ENCODE data around the gene CITED2. TPM values are rescaled to one million over a fixed set of nuclear protein-coding genes. Genes with fewer than 3 reads are reported as not detected.

Gene CITED2
- total RNA-seq, 1 donor = 223 TPM

DNA sequence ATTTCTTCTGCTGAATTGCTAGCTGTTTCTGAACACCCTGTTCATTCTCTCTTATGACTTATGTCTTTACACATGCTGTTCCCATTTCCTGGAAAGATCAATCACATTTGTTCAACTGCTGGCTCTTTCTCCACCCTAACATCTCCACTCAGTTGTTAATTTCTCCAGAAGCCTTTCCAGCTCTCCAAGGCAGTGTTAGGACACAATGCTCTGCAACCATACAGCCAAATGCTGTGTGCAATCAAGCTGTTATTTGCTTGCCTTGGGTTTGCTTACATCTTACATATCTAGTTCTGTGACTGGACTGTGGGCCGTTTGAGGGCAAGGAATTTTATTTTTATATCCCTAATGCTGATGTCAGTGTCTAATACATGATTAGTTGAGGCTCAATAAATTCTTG lies 24.2 kb upstream of the CITED2 start:
- H2AFZ ChIP-seq (ENCODE audit: low read length) = peak overlapping the region; percentile 63
- TF ChIP-seq, protein P1, sequence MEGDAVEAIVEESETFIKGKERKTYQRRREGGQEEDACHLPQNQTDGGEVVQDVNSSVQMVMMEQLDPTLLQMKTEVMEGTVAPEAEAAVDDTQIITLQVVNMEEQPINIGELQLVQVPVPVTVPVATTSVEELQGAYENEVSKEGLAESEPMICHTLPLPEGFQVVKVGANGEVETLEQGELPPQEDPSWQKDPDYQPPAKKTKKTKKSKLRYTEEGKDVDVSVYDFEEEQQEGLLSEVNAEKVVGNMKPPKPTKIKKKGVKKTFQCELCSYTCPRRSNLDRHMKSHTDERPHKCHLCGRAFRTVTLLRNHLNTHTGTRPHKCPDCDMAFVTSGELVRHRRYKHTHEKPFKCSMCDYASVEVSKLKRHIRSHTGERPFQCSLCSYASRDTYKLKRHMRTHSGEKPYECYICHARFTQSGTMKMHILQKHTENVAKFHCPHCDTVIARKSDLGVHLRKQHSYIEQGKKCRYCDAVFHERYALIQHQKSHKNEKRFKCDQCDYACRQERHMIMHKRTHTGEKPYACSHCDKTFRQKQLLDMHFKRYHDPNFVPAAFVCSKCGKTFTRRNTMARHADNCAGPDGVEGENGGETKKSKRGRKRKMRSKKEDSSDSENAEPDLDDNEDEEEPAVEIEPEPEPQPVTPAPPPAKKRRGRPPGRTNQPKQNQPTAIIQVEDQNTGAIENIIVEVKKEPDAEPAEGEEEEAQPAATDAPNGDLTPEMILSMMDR (IDR thresholded peaks at IDR 0.05; ENCODE audit: extremely low read depth, low read depth, low read length) = no peak
- peaks cover 13% of the 10 kb centered on the region for H3K4me1 ChIP-seq (ENCODE audit: insufficient read depth, low read length)
- no peak overlapping the region for H3K4me3 ChIP-seq (ENCODE audit: insufficient read depth, low read length)
- no peaks in the 10 kb centered on the region for H3K9me3 ChIP-seq (ENCODE audit: low read depth, low read length)
- H4K20me1 ChIP-seq (ENCODE audit: insufficient read depth, low read length) = no peaks in the 10 kb centered on the region
- no peak for DNase-seq (ENCODE audit: insufficient read length, low spot score, missing footprints)
- H3K27me3 ChIP-seq (ENCODE audit: insufficient read depth, low read length) = no peaks in the 10 kb centered on the region
- no peak overlapping the region for H3K4me2 ChIP-seq (ENCODE audit: insufficient read depth, low read length)
- H3K79me2 ChIP-seq (ENCODE audit: insufficient read depth, low read length) = no peaks in the 10 kb centered on the region
- no peak overlapping the region for H3K27ac ChIP-seq (ENCODE audit: low read depth, low read length)
- no peaks in the 10 kb centered on the region for H3K36me3 ChIP-seq (ENCODE audit: insufficient read depth, low read length)

DNA sequence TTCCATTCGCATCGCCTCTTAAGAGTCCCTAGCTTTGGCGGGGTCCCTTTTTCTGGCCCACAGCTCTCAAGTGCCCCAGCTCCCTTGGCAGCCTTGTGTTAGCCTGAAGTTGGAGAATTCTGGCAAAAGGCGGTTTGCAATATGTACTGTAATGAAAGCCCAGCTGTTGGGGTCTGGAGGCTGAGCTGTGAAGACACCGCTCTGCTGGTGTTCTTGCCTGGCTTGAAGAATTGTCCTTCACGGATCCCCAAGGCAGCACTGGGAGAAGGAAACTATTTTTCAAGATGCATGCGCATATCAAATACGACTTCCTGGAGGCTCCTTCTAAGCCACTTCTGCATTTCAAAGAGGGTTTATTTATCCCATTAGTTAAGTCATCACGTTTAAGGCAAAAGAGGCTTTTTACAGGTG lies 21.4 kb upstream of the CITED2 start:
- no peak for DNase-seq (ENCODE audit: insufficient read length, low spot score, missing footprints)
- H3K4me3 ChIP-seq (ENCODE audit: insufficient read depth, low read length) = no peak overlapping the region
- no peak overlapping the region for H3K27ac ChIP-seq (ENCODE audit: low read depth, low read length)
- H4K20me1 ChIP-seq (ENCODE audit: insufficient read depth, low read length) = no peaks in the 10 kb centered on the region
- no peak overlapping the region for H3K4me2 ChIP-seq (ENCODE audit: insufficient read depth, low read length)
- H3K27me3 ChIP-seq (ENCODE audit: insufficient read depth, low read length) = no peaks in the 10 kb centered on the region
- no peaks in the 10 kb centered on the region for H3K79me2 ChIP-seq (ENCODE audit: insufficient read depth, low read length)
- no peaks in the 10 kb centered on the region for H3K36me3 ChIP-seq (ENCODE audit: insufficient read depth, low read length)
- peaks cover 8% of the 10 kb centered on the region for H3K4me1 ChIP-seq (ENCODE audit: insufficient read depth, low read length)
- H2AFZ ChIP-seq (ENCODE audit: low read length) = peak overlapping the region; percentile 31
- TF ChIP-seq, protein P1 (IDR thresholded peaks at IDR 0.05; ENCODE audit: extremely low read depth, low read depth, low read length) = no peak
- H3K9me3 ChIP-seq (ENCODE audit: low read depth, low read length) = no peaks in the 10 kb centered on the region

DNA sequence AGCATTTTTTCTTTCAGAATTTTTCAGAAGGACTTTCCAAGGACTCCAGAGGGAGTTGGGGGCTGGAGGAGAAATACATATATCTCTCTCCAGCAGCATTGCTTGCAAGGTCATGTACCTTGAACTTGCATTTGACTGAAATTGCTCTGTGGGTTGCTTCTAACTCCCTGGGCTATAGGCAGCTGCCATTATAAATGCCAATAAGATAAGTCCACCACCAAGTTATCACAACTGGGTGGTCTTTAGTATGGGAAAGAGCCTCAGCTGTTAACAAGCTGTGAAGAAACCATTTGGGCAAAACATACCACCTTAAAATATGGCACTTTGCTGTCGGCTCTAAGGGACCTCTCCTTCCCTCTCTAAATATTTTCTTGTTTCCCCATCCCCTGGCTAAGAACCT lies 20.9 kb upstream of the CITED2 start:
- Histone ChIP-seq H4K20me1 (ENCODE audit: insufficient read depth, low read length) (no peaks in the 10 kb centered on the region), H3K36me3 (ENCODE audit: insufficient read depth, low read length) (no peaks in the 10 kb centered on the region), H3K79me2 (ENCODE audit: insufficient read depth, low read length) (no peaks in the 10 kb centered on the region), H2AFZ (ENCODE audit: low read length) (no peak overlapping the region), H3K4me2 (ENCODE audit: insufficient read depth, low read length) (no peak overlapping the region), H3K27ac (ENCODE audit: low read depth, low read length) (no peak overlapping the region), H3K9me3 (ENCODE audit: low read depth, low read length) (no peaks in the 10 kb centered on the region), H3K4me3 (ENCODE audit: insufficient read depth, low read length) (no peak overlapping the region), H3K27me3 (ENCODE audit: insufficient read depth, low read length) (no peaks in the 10 kb centered on the region), H3K4me1 (ENCODE audit: insufficient read depth, low read length) (peaks cover 8% of the 10 kb centered on the region)
- TF ChIP-seq, protein P1 (IDR thresholded peaks at IDR 0.05; ENCODE audit: extremely low read depth, low read depth, low read length) = no peak
- DNase-seq (ENCODE audit: insufficient read length, low spot score, missing footprints) = no peak

DNA sequence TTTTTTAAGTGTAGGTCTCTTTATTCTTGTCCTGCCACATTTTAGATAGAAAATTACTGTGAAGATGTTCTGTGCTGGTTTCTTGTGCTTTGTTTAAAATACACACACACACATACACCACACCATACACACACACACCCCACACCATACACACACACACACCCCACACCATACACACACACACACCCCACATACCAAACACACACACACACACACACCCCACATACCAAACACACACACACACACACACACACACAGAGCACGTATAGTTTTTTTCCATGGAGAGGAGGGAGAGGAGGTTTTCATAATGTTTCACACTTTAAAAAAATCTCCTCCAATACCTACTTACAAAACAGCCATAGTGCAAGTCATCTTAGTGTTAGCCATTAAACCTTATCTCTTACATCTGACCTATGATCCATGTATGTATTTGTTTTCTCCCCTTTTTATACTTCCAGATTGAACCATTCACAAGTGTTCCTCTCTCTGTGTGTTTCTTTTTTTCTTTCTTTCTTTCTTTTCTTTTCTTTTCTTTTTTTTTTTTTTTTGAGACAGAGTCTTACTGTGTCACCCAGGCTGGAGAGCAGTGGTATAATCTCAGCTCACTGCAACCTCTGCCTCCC lies 19.7 kb upstream of the CITED2 start:
- DNase-seq (ENCODE audit: insufficient read length, low spot score, missing footprints) = no peak
- no peaks in the 10 kb centered on the region for H3K27me3 ChIP-seq (ENCODE audit: insufficient read depth, low read length)
- H3K4me2 ChIP-seq (ENCODE audit: insufficient read depth, low read length) = no peak overlapping the region
- no peaks in the 10 kb centered on the region for H4K20me1 ChIP-seq (ENCODE audit: insufficient read depth, low read length)
- H3K4me1 ChIP-seq (ENCODE audit: insufficient read depth, low read length) = peaks cover 8% of the 10 kb centered on the region
- no peak overlapping the region for H3K27ac ChIP-seq (ENCODE audit: low read depth, low read length)
- H3K36me3 ChIP-seq (ENCODE audit: insufficient read depth, low read length) = no peaks in the 10 kb centered on the region
- H3K4me3 ChIP-seq (ENCODE audit: insufficient read depth, low read length) = no peak overlapping the region
- H3K79me2 ChIP-seq (ENCODE audit: insufficient read depth, low read length) = no peaks in the 10 kb centered on the region
- TF ChIP-seq, protein P1 (IDR thresholded peaks at IDR 0.05; ENCODE audit: extremely low read depth, low read depth, low read length) = no peak
- H3K9me3 ChIP-seq (ENCODE audit: low read depth, low read length) = no peaks in the 10 kb centered on the region
- no peak overlapping the region for H2AFZ ChIP-seq (ENCODE audit: low read length)

Measured in osteoblast (primary cell).